ENCODE data around the gene ZNF497.

Gene ZNF497

GRCh38 chr19:58386576-58387337, 24.2 kb upstream of the ZNF497 start, which contains the start of gene RPS5:
RPS5 (plus strand) TSS chr19:58387269; CDS start chr19:58388138, 869 bp downstream.
- TF ChIP-seq TAF1 (IDR thresholded peaks at IDR 0.05; ENCODE audit: low read depth), result peak; percentile 88
- peak; percentile 75 for TF ChIP-seq TCF12 (IDR thresholded peaks at IDR 0.05; ENCODE audit: low read depth)
- TF ChIP-seq USF1 (IDR thresholded peaks at IDR 0.05), result peak; percentile 63
- TF ChIP-seq RAD21 (IDR thresholded peaks at IDR 0.05; ENCODE audit: low read depth), result no peak
- no peak; the same call in none of the 2 replicates for TF ChIP-seq YY1 (IDR thresholded peaks at IDR 0.05; ENCODE audit: low read depth)
- TF ChIP-seq TEAD4 (IDR thresholded peaks at IDR 0.05), result no peak
- peak; percentile 84 for TF ChIP-seq MAX (IDR thresholded peaks at IDR 0.05)
- TF ChIP-seq EGR1 (IDR thresholded peaks at IDR 0.05), result no peak
- peak; percentile 86 for TF ChIP-seq CREB1 (IDR thresholded peaks at IDR 0.05; ENCODE audit: low read depth)

- TF ChIP-seq MAX (IDR thresholded peaks at IDR 0.05), result no peak
- TF ChIP-seq TAF1 (IDR thresholded peaks at IDR 0.05; ENCODE audit: low read depth), result no peak
- TF ChIP-seq USF1 (IDR thresholded peaks at IDR 0.05), result no peak
- TF ChIP-seq REST (IDR thresholded peaks at IDR 0.05; ENCODE audit: low read depth), result no peak
- TF ChIP-seq EGR1 (IDR thresholded peaks at IDR 0.05), result no peak
- peak; percentile 78 for TF ChIP-seq ZBTB7A (IDR thresholded peaks at IDR 0.05; ENCODE audit: low read depth)
- TF ChIP-seq TEAD4 (IDR thresholded peaks at IDR 0.05), result no peak
- TF ChIP-seq TCF12 (IDR thresholded peaks at IDR 0.05; ENCODE audit: low read depth), result no peak
Measured at GRCh38 chr19:58385891-58386575, 23.5 kb upstream of the ZNF497 start.

GRCh38 chr19:58385313-58385890, 22.9 kb upstream of the ZNF497 start:
- TF ChIP-seq EP300 (IDR thresholded peaks at IDR 0.05; ENCODE audit: borderline replicate concordance) (no peak), USF1 (IDR thresholded peaks at IDR 0.05) (no peak), TAF1 (IDR thresholded peaks at IDR 0.05; ENCODE audit: low read depth) (no peak), RAD21 (IDR thresholded peaks at IDR 0.05; ENCODE audit: low read depth) (no peak), TCF12 (IDR thresholded peaks at IDR 0.05; ENCODE audit: low read depth) (no peak), NFIC (IDR thresholded peaks at IDR 0.05) (no peak), CEBPB (IDR thresholded peaks at IDR 0.05) (no peak)

- TF ChIP-seq USF1 (IDR thresholded peaks at IDR 0.05) (no peak), REST (IDR thresholded peaks at IDR 0.05; ENCODE audit: low read depth) (no peak), CREB1 (IDR thresholded peaks at IDR 0.05; ENCODE audit: low read depth) (no peak), EP300 (IDR thresholded peaks at IDR 0.05; ENCODE audit: borderline replicate concordance) (no peak), TAF1 (IDR thresholded peaks at IDR 0.05; ENCODE audit: low read depth) (no peak), FOXM1 (IDR thresholded peaks at IDR 0.05; ENCODE audit: borderline replicate concordance, low read depth) (no peak), RAD21 (IDR thresholded peaks at IDR 0.05; ENCODE audit: low read depth) (no peak), TCF12 (IDR thresholded peaks at IDR 0.05; ENCODE audit: low read depth) (no peak), ZBTB7A (IDR thresholded peaks at IDR 0.05; ENCODE audit: low read depth) (no peak), YY1 (IDR thresholded peaks at IDR 0.05; ENCODE audit: low read depth) (no peak), CEBPB (IDR thresholded peaks at IDR 0.05) (no peak)
Measured at GRCh38 chr19:58382997-58383603, 20.5 kb upstream of the ZNF497 start.

All from Ishikawa (cell line).